ENCODE data around the gene RTKN2.

- TF ChIP-seq CTCF (IDR thresholded peaks at IDR 0.05) (no peak), POLR2A (IDR thresholded peaks at IDR 0.05) (no peak)
Observed at GRCh38 chr10:62307635-62308034, 39.0 kb upstream of the RTKN2 start.
